Panc1 (cell line): ENCODE results near the gene CLDN16. TPM values are rescaled to one million over a fixed set of nuclear protein-coding genes. Genes with fewer than 3 reads are reported as not detected.
A peak's percentile ranks its signal among the peaks of the same experiment; 100 is the strongest.

Source experiments
- ATAC-seq: fragments of 200-7000 bp; cut with Tn5 transposase; 2 replicates; pipeline ENCODE4 v1.9.1; 2020; ENCODE audit warnings: mild to moderate bottlenecking, moderate library complexity
- BruUV-seq: library from RNA; stranded (reverse); fragments of 400-500 nt; replicated peaks from 2 replicates; lab custom pipeline; 2021; lab: Mats Ljungman, UMichigan
- CTCF ChIA-PET: fragments of 300-600 bp; sonication (Branson Sonifier 250); formaldehyde crosslinking; loops from one replicate; lab custom pipeline; 2022; ENCODE audit warnings: antibody characterized with exemption; lab: Charles Lee
- POLR2A ChIA-PET: fragments of 300-600 bp; sonication (Branson Sonifier 250); formaldehyde crosslinking; loops from one replicate; lab custom pipeline; 2022; ENCODE audit warnings: antibody characterized with exemption; lab: Charles Lee
- DNase-seq: peaks from one replicate; pipeline ENCODE4 v3.0.0-alpha.2; 2010; ENCODE audit warnings: low read depth, low spot score
- H3K27ac ChIP-seq: 2 replicates; pipeline ENCODE4 v1.5.1; 2011; ENCODE audit warnings: mild to moderate bottlenecking, low read length, inconsistent platforms
- H3K27me3 ChIP-seq: fragments of 200-500 bp; sonication (Bioruptor generic); 2 replicates; pipeline ENCODE4 v1.6.0; 2014; ENCODE audit warnings: low read length, inconsistent platforms; ENCODE audit not compliant: control insufficient read depth, insufficient read depth
- H3K36me3 ChIP-seq: fragments of 200-500 bp; sonication (Bioruptor generic); 2 replicates; pipeline ENCODE4 v1.5.1; 2014; ENCODE audit warnings: inconsistent platforms, mild to moderate bottlenecking, low read length, moderate library complexity; ENCODE audit not compliant: control insufficient read depth, insufficient read depth
- H3K4me1 ChIP-seq: 2 replicates; pipeline ENCODE4 v1.5.1; 2011; ENCODE audit warnings: inconsistent platforms, mild to moderate bottlenecking, low read length, moderate library complexity; ENCODE audit not compliant: control insufficient read depth, insufficient read depth
- H3K4me3 ChIP-seq, 2 experiments: 2 replicates each; pipeline ENCODE4 v1.5.1; 2011 to 2012; ENCODE audit warnings: low read depth in 2 of 2, low read length in 2 of 2, mild to moderate bottlenecking in 2 of 2, inconsistent platforms in 1 of 2, moderate library complexity in 1 of 2
- H3K9me3 ChIP-seq: fragments of 200-500 bp; sonication (Bioruptor generic); 2 replicates; pipeline ENCODE4 v1.5.1; 2014; ENCODE audit warnings: low read depth, mild to moderate bottlenecking, inconsistent platforms, low read length, moderate library complexity; ENCODE audit not compliant: control insufficient read depth, insufficient read depth
- CTCF ChIP-seq: fragments of 450-650 bp; IDR thresholded peaks from 2 replicates; pipeline ENCODE4 v1.5.1; 2017; ENCODE audit warnings: mild to moderate bottlenecking
- POLR2AphosphoS5 ChIP-seq: IDR thresholded peaks from 2 replicates; pipeline ENCODE4 v1.6.1; 2012; ENCODE audit warnings: mild to moderate bottlenecking, low read depth, low read length, moderate library complexity
- REST ChIP-seq, 2 experiments: IDR thresholded peaks; 2 replicates each; pipeline ENCODE4 v1.6.1; 2011 to 2012; ENCODE audit warnings: low read depth in 2 of 2, control low read depth in 1 of 2, low read length in 1 of 2, mild to moderate bottlenecking in 1 of 2, moderate library complexity in 1 of 2; ENCODE audit not compliant: insufficient read depth in 1 of 2
- SIN3A ChIP-seq: IDR thresholded peaks from 2 replicates; pipeline ENCODE4 v1.6.1; 2012; ENCODE audit warnings: low read depth, mild to moderate bottlenecking, low read length, moderate library complexity, borderline replicate concordance; ENCODE audit not compliant: insufficient read depth
- TCF7L2 ChIP-seq: IDR thresholded peaks from 2 replicates; pipeline ENCODE4 v1.6.1; 2011; ENCODE audit warnings: mild to moderate bottlenecking, low read depth, low read length, inconsistent platforms
- in situ Hi-C: cut with HindIII; loops from 2 replicates; pipeline ENCODE4 v1.10.0; 2016; ENCODE audit warnings: low sequenced_read_pairs, low pct_unique_long_range_greater_than_20kb
- intact Hi-C: fragments of 100-400 bp; cut with micrococcal nuclease; formaldehyde crosslinking; loops from one replicate; pipeline ENCODE4 v1.10.0; 2022; ENCODE audit not compliant: unreplicated experiment
- total RNA-seq: library from RNA; stranded (reverse); gene quantifications from one replicate; pipeline ENCODE4 v1.2.1, GENCODE V29; 2021; ENCODE audit not compliant: unreplicated experiment

The CLDN16 gene
- total RNA-seq, 1 experiment from 2014 or later = not detected

- in situ Hi-C loops (no loop called here), intact Hi-C loops (no loop called here)
- ATAC-seq = no peak
Observed at GRCh38 chr3:190340071-190340470, 47.9 kb upstream of the CLDN16 start.

GRCh38 chr3:190345027-190345821 is 42.7 kb upstream of the CLDN16 start:
- peak; percentile 62 for DNase-seq
- no peaks in the 10 kb centered on the region for H3K9me3 ChIP-seq
- TF ChIP-seq TCF7L2 (peak; percentile 60; the same call in 1 of the 2 replicates), CTCF (no peak), REST (IDR thresholded peaks at IDR 0.05; ENCODE audit: insufficient read depth in 1 of 2, low read depth in 2 of 2, low read length in 1 of 2) (no peak), POLR2AphosphoS5 (no peak)

More at GRCh38 chr3:190340071-190340470, 47.9 kb upstream of the CLDN16 start:
- H3K27ac ChIP-seq = no peak overlapping the region
- BruUV-seq = no TSS peak
- no peaks in the 10 kb centered on the region for H3K36me3 ChIP-seq
- H3K9me3 ChIP-seq = no peaks in the 10 kb centered on the region
- peaks cover 6% of the 10 kb centered on the region for H3K4me1 ChIP-seq
- no peaks in the 10 kb centered on the region for H3K27me3 ChIP-seq
- DNase-seq = no peak
- H3K4me3 ChIP-seq = no peak overlapping the region
- TF ChIP-seq SIN3A = no peak
- no peak for TF ChIP-seq CTCF
- TF ChIP-seq REST (IDR thresholded peaks at IDR 0.05; ENCODE audit: insufficient read depth in 1 of 2, low read depth in 2 of 2, low read length in 1 of 2) = no peak
- TF ChIP-seq TCF7L2 = no peak
- TF ChIP-seq POLR2AphosphoS5 = no peak
- CTCF ChIA-PET = no interaction called here
- POLR2A ChIA-PET = no interaction called here

More at GRCh38 chr3:190345027-190345821, 42.7 kb upstream of the CLDN16 start:
- H3K4me3 ChIP-seq = peak overlapping the region; percentile 14 to 42; a peak in 3 of 4 replicates
- in situ Hi-C loops = no loop called here
- BruUV-seq = no TSS peak
- intact Hi-C loops = no loop called here
- H3K4me1 ChIP-seq = peaks cover 18% of the 10 kb centered on the region
- H3K36me3 ChIP-seq = no peaks in the 10 kb centered on the region
- peak; percentile 88 for ATAC-seq
- CTCF ChIA-PET = interaction anchor here (1.2 kb wide), 1 partner anchor 23 kb away, joined by 6 read pairs; the partner anchor contains the start of gene CLDN1
- H3K27me3 ChIP-seq = no peaks in the 10 kb centered on the region
- peak overlapping the region; percentile 88 for H3K27ac ChIP-seq
- POLR2A ChIA-PET = interaction anchor here (1.0 kb wide), 1 partner anchor 23 kb away, joined by 4 read pairs; no protein-coding TSS in a partner anchor
